HG03280 (cell line): ENCODE measurements around the gene CEP170.
"Not testable (repeated sequence)": the region's sequence is repeated elsewhere in the genome, so short reads cannot be mapped to it uniquely, and the experiment has no call there.

ENCODE experiments used
- ATAC-seq: cut with Tn5 transposase; IDR thresholded peaks from one replicate; pipeline ENCODE4 v1.9.1; 2021; ENCODE audit warnings: mild to moderate bottlenecking, moderate library complexity; ENCODE audit not compliant: unreplicated experiment

The CEP170 gene

DNA sequence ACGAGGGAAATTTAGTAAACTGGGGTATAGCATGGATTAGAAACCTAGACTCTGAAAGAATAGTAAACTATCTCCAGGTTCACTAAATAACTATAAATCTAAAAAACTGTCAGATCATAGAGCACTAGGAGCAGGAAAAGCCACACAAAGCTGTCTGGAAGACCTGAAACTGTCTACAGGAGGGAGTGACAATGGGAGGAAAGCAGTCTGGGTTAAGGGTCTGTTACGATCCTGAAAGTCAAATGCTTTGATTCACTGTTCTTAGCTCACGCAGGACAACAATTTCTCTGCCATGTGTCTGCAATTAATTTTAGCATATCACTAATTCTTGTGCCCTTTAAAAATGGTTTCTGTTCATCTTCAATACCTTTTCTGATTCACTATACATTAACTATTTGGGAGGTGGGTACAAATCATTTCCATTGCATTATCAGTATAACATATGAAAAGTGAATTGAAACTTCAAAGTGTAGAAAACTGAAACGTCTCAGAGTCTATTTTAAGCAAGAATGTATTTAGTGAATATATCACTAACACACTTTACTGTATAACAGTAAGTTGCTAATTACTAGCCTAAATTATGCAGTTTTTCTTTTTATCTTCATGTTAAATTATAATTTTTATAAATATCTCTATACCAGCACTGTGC lies 18.4 kb downstream of the CEP170 start:
- no peak for ATAC-seq

DNA sequence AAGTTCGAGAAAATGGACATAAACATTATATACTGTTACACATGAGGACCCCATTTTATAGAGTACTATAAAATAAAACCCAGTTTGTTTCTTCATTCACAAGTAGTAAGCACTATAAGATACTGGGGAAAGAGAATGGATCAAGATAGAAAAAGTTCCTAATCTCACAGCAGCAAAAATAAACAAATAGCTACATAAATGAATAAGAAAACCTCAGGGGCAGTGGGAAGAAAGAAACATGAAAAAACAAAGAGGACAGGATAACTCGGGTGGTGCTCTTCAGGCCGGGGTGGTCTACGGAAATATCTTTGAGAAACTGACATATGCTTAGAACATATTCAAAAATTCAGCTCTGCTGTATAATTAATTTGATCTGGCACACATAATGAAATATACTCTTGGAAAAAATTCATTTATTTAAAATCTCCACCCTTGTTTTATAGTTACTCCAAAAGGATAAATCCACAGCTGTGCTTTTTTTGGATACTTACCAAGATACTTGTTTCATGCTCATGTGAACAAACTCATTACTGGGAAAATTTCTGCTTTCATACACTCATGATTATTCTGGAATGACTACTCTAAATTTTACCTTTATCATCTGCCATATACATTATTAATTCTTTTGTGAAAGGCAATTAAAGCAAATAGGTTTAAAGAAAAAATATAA lies 20.0 kb downstream of the CEP170 start:
- ATAC-seq: no peak

- no peak for ATAC-seq
Observed at GRCh38 chr1:243233908-243234307, 21.2 kb downstream of the CEP170 start.

- ATAC-seq: no peak
Observed at GRCh38 chr1:243230914-243231313, 24.2 kb downstream of the CEP170 start.

DNA sequence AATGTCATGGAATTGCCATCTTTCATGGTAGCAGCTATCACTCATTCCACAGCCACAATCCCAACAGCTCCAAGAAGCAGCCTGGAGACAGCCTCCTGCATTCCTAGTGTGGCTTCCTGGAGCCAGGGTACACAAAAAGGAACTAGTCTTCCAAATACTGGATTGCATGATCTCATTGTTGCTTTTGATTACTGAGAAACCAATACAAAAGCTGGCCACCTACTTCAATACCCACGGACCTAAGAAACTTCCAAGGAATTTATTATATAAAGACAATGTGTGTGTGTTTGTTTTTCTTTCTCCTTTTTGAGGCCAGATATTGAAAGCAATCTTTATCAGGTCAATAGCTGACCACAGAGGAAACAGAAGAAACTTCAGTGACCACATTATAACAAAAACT lies 25.6 kb downstream of the CEP170 start:
- no peak for ATAC-seq

- no peak for ATAC-seq
Observed at GRCh38 chr1:243227622-243228021, 27.5 kb downstream of the CEP170 start.

- ATAC-seq: no peak
Observed at GRCh38 chr1:243218059-243218458, 37.0 kb downstream of the CEP170 start.

- ATAC-seq: no peak
Observed at GRCh38 chr1:243217349-243217748, 37.7 kb downstream of the CEP170 start.

DNA sequence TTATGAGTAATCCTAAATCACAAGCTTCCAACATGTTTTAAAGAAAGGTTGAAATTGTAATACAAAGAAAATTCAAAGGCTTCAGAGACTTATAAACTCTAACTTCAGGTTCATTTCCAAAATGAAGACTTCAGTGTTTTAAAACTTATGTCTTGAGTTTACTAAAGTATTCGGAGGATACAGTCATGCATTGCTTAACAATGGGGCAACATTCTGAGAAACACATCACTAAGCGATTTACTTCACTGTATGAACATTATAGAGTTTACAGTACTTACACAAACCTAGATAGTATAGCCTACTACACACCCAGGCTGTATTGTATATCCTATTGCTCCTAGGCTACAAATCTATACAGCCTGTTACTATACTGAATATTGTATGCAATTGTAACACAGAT lies 38.3 kb downstream of the CEP170 start:
- no peak for ATAC-seq

DNA sequence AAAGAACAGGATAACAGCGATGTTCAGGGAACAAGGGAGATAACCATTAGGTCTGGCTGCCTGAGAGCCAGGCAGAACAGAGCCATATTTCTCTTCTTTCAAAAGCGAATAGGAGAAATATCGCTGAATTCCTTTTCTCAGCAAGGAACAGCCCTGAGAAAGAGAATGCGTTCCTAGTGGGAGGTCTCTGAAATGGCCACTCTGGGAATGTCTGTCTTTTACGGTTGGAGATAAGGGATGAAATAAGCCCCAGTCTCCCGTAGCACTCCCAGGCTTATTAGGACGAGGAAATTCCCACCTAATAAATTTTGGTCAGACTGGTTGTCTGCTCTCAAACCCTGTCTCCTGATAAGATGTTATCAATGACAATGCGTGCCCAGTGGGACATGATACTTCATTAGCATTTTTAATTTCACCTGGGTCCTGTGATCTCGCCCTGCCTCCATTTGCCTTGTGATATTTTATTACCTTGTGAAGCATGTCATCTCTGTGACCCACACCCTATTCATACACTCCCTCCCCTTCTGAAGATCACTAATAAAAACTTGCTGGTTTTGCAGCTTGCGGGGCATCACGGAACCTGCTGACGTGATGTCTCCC lies 39.7 kb downstream of the CEP170 start:
- not testable (repeated sequence) for ATAC-seq

DNA sequence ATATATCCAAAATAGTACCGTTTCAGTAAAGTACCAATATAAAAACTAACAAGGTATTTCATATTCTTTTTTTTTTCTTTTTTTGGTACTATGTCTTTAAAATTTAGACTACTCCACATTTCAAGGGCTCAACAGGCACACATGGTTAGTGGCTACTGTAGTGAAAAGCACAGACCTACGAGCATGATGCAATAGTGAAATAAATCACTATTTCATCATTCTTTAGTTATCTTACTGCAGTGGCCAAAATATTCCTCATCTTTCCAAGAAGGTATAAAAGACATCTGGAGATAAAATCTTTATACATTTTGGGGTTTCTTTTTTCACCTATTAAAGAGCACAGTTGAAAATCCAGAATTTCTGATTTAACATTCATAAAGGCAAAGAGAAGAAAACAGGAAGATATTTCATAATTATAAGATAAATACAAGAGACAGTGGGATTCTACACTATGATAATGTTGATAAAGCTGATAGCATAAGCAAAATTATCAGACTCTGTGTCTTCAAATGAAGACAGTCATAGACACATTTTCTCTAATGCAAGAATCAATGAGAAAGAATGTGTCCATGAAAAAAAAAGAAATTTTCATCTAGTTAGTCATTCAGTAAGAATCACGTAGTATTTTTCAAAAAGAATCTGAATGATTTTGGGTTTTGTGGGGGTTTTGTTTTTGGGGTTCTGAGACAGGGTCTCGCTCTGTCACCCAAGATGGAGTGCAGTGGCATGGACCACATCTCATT lies 41.9 kb downstream of the CEP170 start:
- ATAC-seq: no peak

- ATAC-seq: not testable (repeated sequence)
Observed at GRCh38 chr1:243211984-243212383, 43.1 kb downstream of the CEP170 start.

- ATAC-seq: not testable (repeated sequence)
Observed at GRCh38 chr1:243205026-243205501, 50.0 kb downstream of the CEP170 start.

DNA sequence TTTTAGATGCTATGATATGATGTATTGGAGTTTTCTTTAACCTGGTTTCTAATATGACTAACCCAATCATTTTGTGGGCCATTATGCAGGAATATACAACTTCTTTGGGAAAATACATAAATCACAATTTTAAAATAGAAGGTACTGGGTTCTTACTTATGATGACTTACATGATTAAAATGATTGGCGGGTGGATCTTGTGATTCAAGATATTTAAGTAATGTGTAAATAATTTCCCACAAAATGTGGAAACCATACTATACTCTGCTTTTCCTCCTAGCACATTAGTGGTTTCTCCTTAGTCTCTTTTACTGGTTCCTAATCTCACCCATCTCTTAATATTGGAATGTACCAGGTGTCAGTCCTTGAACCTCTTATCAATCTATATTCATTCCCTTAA lies 50.7 kb downstream of the CEP170 start:
- not testable (repeated sequence) for ATAC-seq

GRCh38 chr1:243203196-243203595 lies 51.9 kb downstream of the CEP170 start:
- not testable (repeated sequence) for ATAC-seq

DNA sequence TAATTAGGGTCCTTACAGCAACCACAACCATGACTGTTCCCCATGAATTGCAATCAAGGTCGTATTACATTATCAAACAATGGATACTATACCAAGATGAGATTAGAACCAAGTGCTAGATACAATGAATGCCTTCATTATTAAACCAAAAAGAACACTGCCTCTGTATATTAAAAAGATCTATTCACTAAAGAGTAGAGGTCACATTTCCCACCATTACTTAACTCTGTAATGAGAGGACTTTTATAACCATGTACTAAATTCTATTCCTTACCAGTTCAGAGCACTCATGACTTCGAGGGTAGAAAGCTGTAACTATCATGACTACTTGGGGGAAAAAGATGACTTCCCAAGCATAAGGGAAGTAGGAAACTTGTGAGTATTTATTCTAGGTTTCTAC lies 53.8 kb downstream of the CEP170 start:
- ATAC-seq: not testable (repeated sequence)

DNA sequence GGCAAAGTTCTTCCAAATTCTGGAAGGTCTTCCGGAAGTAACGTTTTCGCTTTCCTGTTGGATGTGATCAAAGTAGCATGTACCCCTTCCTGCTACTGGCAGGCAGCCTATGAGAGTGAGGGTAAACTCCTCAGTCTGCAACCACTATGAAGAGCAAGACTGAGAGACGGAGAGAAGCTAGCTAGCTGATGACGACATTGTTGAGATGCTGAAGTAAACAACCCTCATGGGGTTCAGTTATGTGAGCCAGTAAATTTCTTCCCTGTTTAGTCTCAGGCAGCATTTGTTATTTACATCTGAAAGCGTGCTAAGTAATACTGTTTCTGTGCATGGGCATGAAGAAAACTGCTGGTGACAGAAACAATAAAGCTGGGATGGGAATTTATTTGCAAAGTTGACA lies 57.6 kb downstream of the CEP170 start:
- ATAC-seq: not testable (repeated sequence)

- not testable (repeated sequence) for ATAC-seq
Observed at GRCh38 chr1:243193330-243193729, 61.8 kb downstream of the CEP170 start.

GRCh38 chr1:243186201-243186995 lies 68.7 kb downstream of the CEP170 start:
- ATAC-seq: not testable (repeated sequence)

GRCh38 chr1:243184787-243185186 lies 70.3 kb downstream of the CEP170 start:
- not testable (repeated sequence) for ATAC-seq
